Right ventricle myocardium inferior (tissue), 1 donor: ENCODE results near the gene ARHGEF17. TPM values are rescaled to one million over a fixed set of nuclear protein-coding genes. Genes with fewer than 3 reads are reported as not detected.

Experiments used
- ATAC-seq: fragments of 200-7000 bp; cut with Tn5 transposase; one replicate; pipeline ENCODE4 v1.9.1; 2020; ENCODE audit warnings: mild to moderate bottlenecking, moderate library complexity
- DNase-seq: peaks from one replicate; pipeline ENCODE4 v3.0.0; 2021; ENCODE audit errors: missing footprints
- intact Hi-C: fragments of 100-400 bp; cut with DNase I; formaldehyde crosslinking; loops from one replicate; pipeline ENCODE4 v1.11.0; 2022
- total RNA-seq: library from RNA; stranded (reverse); fragmentation: NEBNext Ultra II Directional; extraction: Animal tissue kit (Norgen Biotek cat#: 25700); gene quantifications from one replicate; pipeline ENCODE4 v1.2.1, GENCODE V29; 2021
- donor health status: DM: no; HTN: yes; CAD: no; lungs with severe emphysema.

ARHGEF17 gene
- total RNA-seq, 1 donor from 2014 or later: 57.1 TPM

DNA sequence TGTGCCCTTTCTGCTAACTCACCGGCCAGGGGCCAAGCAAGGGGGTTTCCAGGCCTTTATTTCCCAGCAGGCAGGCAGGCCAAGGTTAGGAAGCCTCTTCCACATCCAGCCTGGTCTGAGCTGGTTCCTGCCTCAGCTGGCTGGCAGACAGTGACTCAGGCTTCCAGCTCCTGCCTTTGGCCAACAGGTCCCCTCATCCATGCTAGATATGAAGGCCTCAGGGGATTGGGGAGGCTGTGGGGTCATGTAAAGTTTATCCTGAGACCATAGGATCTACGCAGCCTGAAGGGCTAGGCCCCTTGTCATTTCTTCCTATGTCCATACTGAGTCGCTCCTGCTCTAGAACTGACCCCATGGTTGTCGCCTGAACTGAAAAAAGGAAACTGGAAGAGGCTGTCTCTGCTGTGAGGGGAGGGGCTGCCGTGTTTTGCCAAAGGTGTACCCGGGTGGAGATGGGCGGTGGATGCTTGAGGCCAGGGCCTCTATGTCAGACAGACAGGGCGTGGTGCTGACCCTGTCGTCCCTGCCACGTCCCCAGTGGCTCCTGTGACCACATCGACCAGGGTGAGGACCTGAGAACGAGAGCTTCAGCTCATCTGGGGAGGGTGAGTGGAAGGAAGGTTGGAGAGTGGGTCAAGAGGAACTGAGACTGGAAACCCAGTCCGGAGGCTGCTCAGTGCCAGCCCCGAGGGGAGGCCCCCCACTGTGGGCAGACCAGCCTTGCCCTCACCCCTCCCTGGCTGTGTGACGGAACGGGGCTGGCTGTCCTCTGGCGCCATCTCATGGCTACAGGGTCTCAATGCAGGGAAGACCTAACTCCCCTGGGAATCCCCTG is 19.0 kb upstream of the ARHGEF17 start:
- ATAC-seq (peak; percentile 85), DNase-seq (peak; percentile 88)
- intact Hi-C loops: loop anchor here (2.0 kb wide), 2 partner anchors 104 to 458 kb away; no protein-coding TSS in a partner anchor

DNA sequence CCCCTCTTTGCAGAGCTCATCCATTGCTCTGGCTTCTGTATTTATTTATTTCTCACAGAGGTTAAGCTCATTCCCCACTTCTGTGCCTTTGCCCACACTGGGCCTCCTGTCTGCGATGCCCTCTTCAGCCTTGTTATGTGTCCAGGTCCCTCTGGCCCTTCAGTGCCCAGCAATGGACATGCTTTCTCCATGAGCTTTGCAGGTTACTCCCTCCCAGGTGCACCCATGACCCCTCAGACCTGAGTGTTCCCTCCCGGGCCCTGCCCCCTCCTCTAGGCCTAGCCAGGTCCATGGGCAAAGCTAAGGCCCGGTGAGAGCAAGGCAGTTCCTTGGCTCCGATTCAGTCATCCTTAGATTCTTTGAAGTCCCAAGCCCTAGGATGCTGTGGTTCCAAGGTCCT is 17.5 kb upstream of the ARHGEF17 start:
- no peak for DNase-seq
- no peak for ATAC-seq
- intact Hi-C loops: no loop called here

DNA sequence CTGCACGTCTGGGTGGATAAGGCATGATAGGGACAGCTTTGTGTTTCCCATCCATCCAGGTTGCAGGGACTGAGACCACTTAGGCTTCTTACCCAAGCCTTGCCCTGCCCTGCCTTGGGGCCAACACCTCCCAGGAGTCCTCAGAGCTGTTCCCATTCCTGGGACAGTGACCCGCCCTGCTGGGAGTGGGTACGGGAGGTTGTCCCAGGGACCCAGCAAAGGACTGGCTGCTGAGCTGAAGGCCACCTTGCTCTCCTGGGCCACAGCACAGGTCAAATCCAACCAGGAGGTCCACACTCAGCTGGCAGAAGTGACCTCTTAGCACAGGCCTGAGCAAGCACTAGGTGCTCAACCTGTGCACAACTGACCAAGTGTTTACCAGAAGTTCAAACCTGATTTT is 16.9 kb upstream of the ARHGEF17 start:
- ATAC-seq (no peak), DNase-seq (no peak)
- intact Hi-C loops: no loop called here

DNA sequence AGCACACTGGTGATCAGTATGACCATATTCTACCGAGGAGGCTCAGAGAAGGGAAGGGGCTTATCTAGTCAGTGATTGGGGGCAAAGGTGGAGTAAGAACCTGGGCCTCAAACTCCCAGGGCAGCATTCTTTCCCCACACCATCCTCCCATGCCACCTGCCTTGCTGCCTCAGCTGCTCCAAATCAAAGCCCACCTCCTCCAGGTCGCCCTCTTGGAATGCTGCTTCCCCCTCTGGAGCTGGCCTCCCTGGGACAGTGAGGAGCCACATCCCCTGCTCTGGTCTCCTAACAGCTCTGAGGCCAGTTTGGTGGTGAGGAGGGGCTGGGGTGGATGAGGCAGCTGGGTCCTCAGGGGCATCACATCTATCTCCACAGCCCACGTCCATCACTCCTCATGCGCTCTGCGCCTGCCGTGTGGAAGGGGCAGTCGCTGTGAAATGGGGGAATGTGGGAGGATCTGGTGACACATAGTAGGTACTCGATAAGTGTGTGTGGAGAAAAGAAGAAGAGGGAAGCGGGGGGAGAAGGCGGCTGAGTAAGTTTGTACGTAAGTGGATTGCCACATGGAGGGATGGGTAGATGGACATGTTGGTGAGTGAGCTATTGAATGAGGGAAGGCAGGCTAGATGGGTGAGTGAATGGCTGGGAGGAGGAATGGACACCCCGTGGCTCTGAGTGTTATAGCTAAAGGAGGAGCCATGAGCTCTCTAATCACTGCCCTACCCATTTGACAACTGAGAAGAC is 16.1 kb upstream of the ARHGEF17 start:
- intact Hi-C loops: no loop called here
- DNase-seq (no peak), ATAC-seq (no peak)

DNA sequence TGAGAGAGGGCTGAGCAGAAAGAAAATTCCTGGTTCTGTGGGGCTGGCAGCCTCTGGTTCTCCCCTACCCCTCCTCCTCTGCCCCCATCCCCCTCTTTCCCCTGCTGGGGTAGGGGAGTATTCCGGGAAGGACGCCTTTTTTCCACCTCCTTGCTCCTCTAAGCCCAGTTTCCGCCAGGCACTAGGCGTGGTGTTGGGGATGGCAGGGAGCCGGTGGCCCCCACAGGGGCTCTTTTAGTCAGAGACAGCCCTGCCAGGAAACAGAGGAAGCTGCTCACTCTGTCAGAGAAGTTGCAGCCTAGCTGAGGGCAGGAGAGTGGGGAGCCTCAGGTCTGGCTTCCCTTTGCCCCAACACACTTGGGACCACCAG is 15.6 kb upstream of the ARHGEF17 start:
- DNase-seq (no peak), ATAC-seq (no peak)
- intact Hi-C loops: no loop called here

DNA sequence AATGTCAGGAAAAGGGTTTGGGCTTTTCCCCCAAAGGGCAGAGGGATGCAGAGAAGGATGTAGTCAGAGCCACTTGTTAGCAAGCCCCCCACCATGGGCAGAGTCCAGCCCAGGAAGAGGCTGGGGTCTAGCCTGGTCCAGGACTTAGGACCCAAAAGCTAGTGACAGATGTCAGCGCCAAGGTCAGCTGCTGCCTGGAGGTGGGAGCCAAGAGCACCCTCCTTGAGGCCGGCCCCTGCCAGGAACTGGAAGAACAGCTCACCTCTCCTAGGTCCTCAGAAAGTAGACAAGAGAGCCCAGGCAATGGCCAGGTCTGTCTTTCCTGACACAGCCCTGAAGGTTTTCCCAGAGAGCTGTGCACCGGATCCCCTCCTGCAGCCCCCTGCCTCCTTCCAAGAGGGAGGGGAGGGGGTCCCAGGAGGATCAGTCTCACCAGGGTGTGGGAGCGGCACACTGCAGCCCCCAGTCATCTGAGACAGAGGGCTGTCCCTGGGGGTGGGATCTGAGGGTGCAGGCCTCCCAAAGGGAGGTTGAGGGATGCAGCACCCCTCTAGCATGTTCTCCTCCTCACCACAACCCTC is 14.6 kb upstream of the ARHGEF17 start:
- no peak for DNase-seq
- ATAC-seq: no peak
- intact Hi-C loops: no loop called here

DNA sequence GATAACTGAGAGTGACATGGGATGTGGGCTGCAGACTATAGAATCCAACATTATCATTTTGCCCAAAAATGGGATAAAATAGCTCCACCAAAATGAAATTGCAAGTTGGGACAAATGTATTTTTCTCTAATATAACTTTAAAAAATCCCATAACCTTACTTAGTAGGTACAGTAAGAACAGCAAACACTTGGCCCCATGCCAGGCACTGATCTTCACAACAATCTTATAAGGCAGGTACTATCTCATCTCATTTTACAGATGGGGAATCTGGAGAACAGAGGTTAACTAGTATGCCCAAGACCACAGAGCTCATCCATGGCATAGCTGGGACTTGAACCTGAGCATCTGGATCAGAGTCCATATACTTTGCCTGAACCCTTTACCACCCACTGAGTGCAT is 13.5 kb upstream of the ARHGEF17 start:
- DNase-seq: no peak
- intact Hi-C loops: no loop called here
- no peak for ATAC-seq

DNA sequence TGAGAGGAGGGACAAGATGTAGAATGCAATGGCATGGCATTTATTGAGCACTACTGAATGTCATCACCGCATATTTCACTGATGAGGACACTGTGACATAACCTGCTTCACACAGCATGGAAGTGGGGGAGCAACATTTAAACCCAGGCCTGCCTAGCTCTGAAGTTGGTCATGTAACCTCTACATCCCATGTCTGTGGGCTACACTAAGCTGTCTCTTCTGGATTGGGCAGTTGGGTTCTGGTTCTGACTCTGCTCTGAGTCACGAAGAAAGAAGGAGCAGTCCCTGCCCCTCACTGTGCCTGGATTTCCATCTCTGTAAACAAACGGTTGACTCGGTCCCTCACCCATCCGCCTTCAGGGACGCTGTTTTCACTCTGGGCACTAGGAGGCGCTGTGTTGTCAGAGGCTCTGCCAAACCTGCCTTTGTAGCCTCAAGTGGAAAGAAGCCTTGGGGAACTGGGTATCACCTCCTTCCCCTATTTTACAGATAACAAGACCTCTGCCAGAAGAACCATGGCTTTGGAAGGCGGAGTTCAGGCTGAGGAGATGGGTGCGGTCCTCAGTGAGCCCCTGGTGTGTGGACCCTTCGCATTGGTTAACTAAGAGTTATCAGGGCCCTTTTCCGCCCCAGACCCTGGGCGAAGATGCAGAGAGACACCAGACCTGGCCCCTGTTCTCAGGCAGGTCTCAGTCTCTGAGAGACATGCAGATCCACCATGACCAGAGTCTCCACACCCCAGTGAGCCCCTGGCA is 12.7 kb upstream of the ARHGEF17 start:
- DNase-seq (no peak), ATAC-seq (peak; percentile 33)
- intact Hi-C loops: no loop called here

DNA sequence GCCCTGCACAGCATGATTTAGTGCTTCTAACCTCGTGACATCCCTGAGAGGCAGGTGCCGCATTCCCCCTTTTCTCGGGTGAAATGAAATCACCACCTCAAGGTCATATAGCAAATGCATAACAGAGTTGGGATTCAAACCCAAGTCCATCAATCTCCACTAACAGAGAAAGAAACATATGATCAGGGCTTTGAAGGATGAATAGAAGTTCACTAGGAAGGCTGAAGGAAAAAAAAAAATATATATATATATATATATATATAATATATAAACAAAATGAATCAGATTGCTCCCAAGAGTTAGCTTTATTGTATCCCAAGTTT is 12.1 kb upstream of the ARHGEF17 start:
- no peak for DNase-seq
- no peak for ATAC-seq
- intact Hi-C loops: no loop called here

DNA sequence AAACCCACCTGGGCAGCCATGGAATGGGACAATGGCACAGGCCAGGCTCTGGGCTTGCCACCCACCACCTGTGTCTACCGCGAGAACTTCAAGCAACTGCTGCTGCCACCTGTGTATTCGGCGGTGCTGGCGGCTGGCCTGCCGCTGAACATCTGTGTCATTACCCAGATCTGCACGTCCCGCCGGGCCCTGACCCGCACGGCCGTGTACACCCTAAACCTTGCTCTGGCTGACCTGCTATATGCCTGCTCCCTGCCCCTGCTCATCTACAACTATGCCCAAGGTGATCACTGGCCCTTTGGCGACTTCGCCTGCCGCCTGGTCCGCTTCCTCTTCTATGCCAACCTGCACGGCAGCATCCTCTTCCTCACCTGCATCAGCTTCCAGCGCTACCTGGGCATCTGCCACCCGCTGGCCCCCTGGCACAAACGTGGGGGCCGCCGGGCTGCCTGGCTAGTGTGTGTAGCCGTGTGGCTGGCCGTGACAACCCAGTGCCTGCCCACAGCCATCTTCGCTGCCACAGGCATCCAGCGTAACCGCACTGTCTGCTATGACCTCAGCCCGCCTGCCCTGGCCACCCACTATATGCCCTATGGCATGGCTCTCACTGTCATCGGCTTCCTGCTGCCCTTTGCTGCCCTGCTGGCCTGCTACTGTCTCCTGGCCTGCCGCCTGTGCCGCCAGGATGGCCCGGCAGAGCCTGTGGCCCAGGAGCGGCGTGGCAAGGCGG is 11.4 kb upstream of the ARHGEF17 start:
- ATAC-seq: no peak
- DNase-seq: no peak
- intact Hi-C loops: no loop called here

DNA sequence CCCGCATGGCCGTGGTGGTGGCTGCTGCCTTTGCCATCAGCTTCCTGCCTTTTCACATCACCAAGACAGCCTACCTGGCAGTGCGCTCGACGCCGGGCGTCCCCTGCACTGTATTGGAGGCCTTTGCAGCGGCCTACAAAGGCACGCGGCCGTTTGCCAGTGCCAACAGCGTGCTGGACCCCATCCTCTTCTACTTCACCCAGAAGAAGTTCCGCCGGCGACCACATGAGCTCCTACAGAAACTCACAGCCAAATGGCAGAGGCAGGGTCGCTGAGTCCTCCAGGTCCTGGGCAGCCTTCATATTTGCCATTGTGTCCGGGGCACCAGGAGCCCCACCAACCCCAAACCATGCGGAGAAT is 10.9 kb upstream of the ARHGEF17 start:
- intact Hi-C loops: no loop called here
- DNase-seq (no peak), ATAC-seq (no peak)

DNA sequence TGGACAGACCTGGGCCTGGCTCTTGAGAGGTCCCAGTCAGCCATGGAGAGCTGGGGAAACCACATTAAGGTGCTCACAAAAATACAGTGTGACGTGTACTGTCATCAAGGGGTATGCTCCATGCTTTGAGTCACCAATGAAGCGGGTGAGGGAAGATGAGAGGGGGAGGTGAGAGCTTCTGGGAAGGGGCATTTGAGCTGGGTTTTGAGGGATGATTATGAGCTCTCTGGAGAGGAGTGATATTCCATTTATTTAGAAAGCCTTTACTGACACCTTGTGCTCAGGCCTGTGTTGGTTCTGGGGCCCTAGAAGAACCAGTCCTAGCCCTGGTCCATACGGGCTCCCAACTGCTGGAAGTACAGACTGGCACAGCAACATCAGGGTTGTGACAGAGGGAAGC is 10.4 kb upstream of the ARHGEF17 start:
- DNase-seq (no peak), ATAC-seq (no peak)

DNA sequence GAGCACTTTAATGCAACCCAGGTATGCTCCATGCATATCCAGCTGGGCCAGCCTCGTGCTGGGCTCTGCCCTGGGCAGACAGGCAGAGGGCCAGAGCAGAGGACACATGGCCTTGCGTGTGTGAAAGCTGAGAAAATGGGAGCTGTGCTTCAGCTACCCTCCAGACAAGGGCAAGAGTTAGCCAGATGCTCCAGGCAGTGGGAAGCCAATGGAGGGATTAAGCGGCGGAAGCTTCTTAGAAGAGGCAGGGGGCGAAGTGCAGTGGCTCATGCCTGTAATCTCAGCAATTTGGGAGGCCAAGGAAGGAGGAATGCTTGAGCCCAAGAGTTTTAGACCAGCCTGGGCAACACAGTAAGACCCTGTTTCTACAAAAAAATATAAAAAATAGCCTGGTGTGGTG is 9.8 kb upstream of the ARHGEF17 start:
- no peak for ATAC-seq
- intact Hi-C loops: no loop called here
- no peak for DNase-seq

More for the DNA sequence above, 10.4 kb upstream of the ARHGEF17 start:
- intact Hi-C loops: no loop called here

DNA sequence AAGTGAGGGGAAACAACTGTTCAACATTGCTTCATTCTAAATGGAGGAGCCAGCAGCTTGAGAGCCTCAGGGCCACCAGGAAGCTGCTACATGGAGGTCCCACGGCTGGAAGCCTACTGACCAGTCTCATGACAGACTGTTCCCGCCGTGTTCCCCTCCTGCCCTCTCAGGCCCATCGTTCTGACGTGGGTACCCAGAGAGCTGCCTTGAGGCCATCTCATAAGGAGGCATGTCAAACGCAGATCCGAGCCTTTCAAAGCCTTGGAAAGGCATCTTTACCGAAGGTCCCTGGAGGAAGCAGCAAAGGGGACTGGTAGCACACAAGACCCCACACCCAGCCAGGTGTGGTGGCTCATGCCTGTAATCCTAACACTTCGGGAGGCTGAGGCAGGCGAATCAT is 8.3 kb upstream of the ARHGEF17 start:
- intact Hi-C loops: no loop called here
- ATAC-seq (no peak), DNase-seq (no peak)

DNA sequence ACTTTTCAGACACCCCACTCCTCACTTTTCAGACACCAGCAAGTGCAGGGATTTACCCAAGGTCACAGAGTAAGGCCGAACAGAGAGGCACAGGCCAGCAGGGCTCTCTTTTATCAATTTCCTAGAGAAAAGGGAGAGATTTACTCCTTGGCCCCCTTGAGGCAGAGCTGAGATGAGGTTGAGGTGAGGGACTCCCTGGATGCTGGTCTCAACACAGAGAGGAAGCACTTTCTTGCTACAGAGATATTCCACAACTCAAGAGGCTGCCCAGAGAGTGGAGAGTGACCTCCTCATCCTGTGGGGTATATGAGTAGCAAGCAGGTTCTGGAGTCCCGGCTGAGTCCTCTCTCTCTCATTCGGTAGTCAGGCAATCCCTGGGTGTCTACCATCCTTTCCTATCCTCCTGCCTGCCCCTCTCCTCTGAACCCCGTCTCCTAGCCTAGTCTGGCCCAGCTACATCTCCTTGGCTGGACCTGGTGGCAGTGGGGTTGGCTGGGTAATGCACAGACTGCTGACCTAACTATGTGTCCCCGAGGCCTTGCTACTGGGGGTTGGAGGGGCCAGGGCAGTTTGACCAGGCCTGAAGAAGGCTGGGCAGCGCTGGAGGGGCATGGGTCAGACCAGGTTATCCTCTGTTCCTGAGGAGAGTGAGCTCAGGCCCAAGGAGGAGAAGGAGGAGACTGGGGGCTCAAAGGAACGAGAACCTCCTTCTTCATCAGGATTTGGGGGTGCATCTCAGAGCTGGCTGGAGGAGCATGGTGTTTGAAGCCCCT is 1.8 kb upstream of the ARHGEF17 start:
- DNase-seq (no peak), ATAC-seq (no peak)
- intact Hi-C loops: loop anchor here (2.0 kb wide), 1 partner anchor 87 kb away; no protein-coding TSS in a partner anchor

DNA sequence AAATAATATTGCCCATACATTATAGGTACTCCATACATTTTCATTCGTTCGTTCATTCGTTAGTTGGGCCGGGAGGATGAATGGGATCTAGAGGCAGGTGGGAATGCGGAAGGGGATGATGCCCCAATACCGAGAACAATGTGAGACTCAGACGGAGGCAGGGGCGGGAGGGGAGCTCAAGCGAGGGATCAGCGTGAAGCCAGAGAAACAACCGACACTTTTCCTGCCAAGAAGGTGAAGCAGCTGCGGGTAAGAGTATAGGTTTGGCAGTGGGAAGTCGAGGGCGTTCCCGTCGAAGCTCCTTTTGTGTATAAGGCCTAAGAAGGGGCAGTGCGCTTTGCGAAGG is 1.1 kb upstream of the ARHGEF17 start:
- intact Hi-C loops: loop anchor here (1.0 to 2.0 kb wide), 2 partner anchors 28 to 86 kb away; no protein-coding TSS in a partner anchor
- DNase-seq (no peak), ATAC-seq (no peak)

DNA sequence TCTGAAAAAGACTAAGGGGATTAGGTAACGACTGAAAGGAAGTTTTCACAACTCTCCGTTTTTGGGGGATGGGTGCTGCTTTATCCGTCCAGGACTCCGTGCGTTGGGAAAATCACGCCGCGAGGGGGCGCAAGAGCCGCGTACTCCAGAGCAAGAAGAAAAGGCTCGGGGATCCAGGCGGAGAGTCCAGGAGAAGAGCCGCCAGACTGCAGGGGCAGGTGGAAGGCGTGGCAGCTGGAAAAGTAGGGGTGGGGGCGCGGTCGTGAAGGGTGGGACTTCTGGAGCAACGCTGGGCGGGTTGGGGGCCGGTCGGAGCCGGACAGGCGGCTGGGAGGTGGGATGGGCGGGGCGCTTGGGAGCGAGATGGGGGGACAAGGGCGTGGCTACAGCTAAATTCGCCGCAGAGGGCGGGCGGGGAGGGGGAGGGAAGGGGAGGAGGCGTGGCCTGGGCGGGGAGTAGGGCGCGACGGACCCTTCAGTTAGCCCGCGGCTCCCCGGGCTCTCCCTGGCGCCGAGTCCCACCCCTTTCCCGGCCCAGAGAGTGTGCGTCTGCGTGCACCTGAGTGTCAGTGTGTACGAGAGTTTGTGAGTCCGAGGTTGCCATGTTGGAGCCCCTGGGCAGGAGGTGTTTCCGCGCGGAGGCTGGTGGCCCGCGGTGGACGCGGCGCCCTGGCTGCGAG is 613 bp upstream of the ARHGEF17 start:
- intact Hi-C loops: loop anchor here (1.0 to 2.0 kb wide), 3 partner anchors 15 to 85 kb away; no protein-coding TSS in a partner anchor
- DNase-seq (peak; percentile 99), ATAC-seq (peak; percentile 71)
